ENCODE data around the gene TUBG2. TPM values are rescaled to one million over a fixed set of nuclear protein-coding genes. Genes with fewer than 3 reads are reported as not detected.

The TUBG2 gene
- total RNA-seq, 3 donors from 2014 or later: 5.6 to 7.1 (median 5.9) TPM

Other genes starting within 250 kb of the TUBG2 start
- gene CAVIN1, start 236.0 kb upstream of the TUBG2 start, total RNA-seq: 1 to 10 TPM in 1 of 3 donors, under 1 TPM in 2; 0.76 to 1.1 (median 0.92) TPM
- gene ATP6V0A1, start 200.4 kb upstream of the TUBG2 start, total RNA-seq: 10 to 100 TPM; 12.8 to 18.0 (median 14.4) TPM
- 10 to 100 TPM; 11.6 to 12.9 (median 12.0) TPM for gene NAGLU, start 123.0 kb upstream of the TUBG2 start, total RNA-seq
- gene HSD17B1, start 106.4 kb upstream of the TUBG2 start, total RNA-seq: under 1 TPM; 0.10 to 0.53 (median 0.33) TPM
- 100 to 1,000 TPM in 2 of 3 donors, 10 to 100 TPM in 1; 98.8 to 110 (median 105) TPM for gene COASY, start 97.1 kb upstream of the TUBG2 start, total RNA-seq
- 10 to 100 TPM; 69.3 to 90.1 (median 77.7) TPM for gene MLX, start 92.2 kb upstream of the TUBG2 start, total RNA-seq
- 10 to 100 TPM; 23.5 to 31.0 (median 26.9) TPM for gene PSMC3IP, start 81.6 kb upstream of the TUBG2 start, total RNA-seq
- gene RETREG3, start 49.9 kb upstream of the TUBG2 start, total RNA-seq: 10 to 100 TPM; 27.2 to 37.9 (median 30.0) TPM
- gene TUBG1, start 49.6 kb upstream of the TUBG2 start, total RNA-seq: 100 to 1,000 TPM in 1 of 3 donors, 10 to 100 TPM in 2; 91.7 to 103 (median 93.7) TPM
- gene PLEKHH3, start 17.7 kb downstream of the TUBG2 start, total RNA-seq: 1 to 10 TPM in 1 of 3 donors, under 1 TPM in 2; 0.56 to 1.2 (median 0.63) TPM
- gene CCR10, start 22.6 kb downstream of the TUBG2 start, total RNA-seq: under 1 TPM; 0.25 to 0.43 (median 0.32) TPM
- gene CNTNAP1, start 23.2 kb downstream of the TUBG2 start, total RNA-seq: 1 to 10 TPM in 1 of 3 donors, under 1 TPM in 2; 0.73 to 1.3 (median 0.79) TPM
- gene EZH1, start 85.8 kb downstream of the TUBG2 start, total RNA-seq: 10 to 100 TPM; 22.2 to 26.5 (median 22.6) TPM
- gene RAMP2, start 101.9 kb downstream of the TUBG2 start, total RNA-seq: not detected
- 100 to 1,000 TPM in 1 of 3 donors, 10 to 100 TPM in 2; 92.6 to 106 (median 98.7) TPM for gene VPS25, start 114.2 kb downstream of the TUBG2 start, total RNA-seq
- under 1 TPM; 0.16 to 0.46 (median 0.38) TPM for gene WNK4, start 121.3 kb downstream of the TUBG2 start, total RNA-seq
- 10 to 100 TPM; 52.2 to 56.2 (median 55.1) TPM for gene COA3, start 139.4 kb downstream of the TUBG2 start, total RNA-seq
- not detected for gene CNTD1, start 139.6 kb downstream of the TUBG2 start, total RNA-seq
- 100 to 1,000 TPM; 101 to 121 (median 112) TPM for gene BECN1, start 165.0 kb downstream of the TUBG2 start, total RNA-seq
- 100 to 1,000 TPM; 361 to 401 (median 376) TPM for gene PSME3, start 174.1 kb downstream of the TUBG2 start, total RNA-seq
- 1 to 10 TPM; 2.7 to 4.1 (median 3.7) TPM for gene AOC2, start 185.3 kb downstream of the TUBG2 start, total RNA-seq
- gene AOC3, start 191.9 kb downstream of the TUBG2 start, total RNA-seq: 1 to 10 TPM; 2.1 to 2.6 (median 2.2) TPM
- gene G6PC1, start 241.5 kb downstream of the TUBG2 start, total RNA-seq: under 1 TPM in 1 of 3 donors, not detected in 2; 0.08 TPM

Measured in activated T-cell treated with anti-CD3 and anti-CD28 coated beads, Interleukin-2, amount 50 U/mL, for 4 hours (primary cell).